ENCODE measurements around the gene IFRD2.

GRCh38 chr3:50290161-50290641 lies 2.0 kb downstream of the IFRD2 start:
- TF ChIP-seq CTCF (IDR thresholded peaks at IDR 0.05; ENCODE audit: poor library complexity) (no peak), EZH2 (IDR thresholded peaks at IDR 0.05; ENCODE audit: borderline replicate concordance) (no peak), EZH2phosphoT487 (IDR thresholded peaks at IDR 0.05; ENCODE audit: low read depth, severe bottlenecking, unreplicated experiment) (no peak)
